ENCODE data around the gene ZNF692.
A peak's percentile ranks its signal among the peaks of the same experiment; 100 is the strongest.

- TF ChIP-seq CTCF (IDR thresholded peaks at IDR 0.05) = peak in 1 of 4 experiments; percentile 2
- TF ChIP-seq POLR2A (IDR thresholded peaks at IDR 0.05) = no peak
Measured at GRCh38 chr1:248811514-248812490, 47.1 kb downstream of the ZNF692 start.

Measured in prostate gland (tissue), 2 donors.